Femur (tissue), 1 donor: ENCODE results near the gene LOXL1.

Source experiments
- DNase-seq: peaks from one replicate; pipeline ENCODE4 v3.0.0-alpha.2; 2017

Gene LOXL1

GRCh38 chr15:73983773-73984172 is 57.5 kb downstream of the LOXL1 start:
- no peak for DNase-seq

- no peak for DNase-seq
These were observed 58.1 kb downstream of the LOXL1 start for GRCh38 chr15:73984208-73984979.

GRCh38 chr15:73985101-73985873 is 59.0 kb downstream of the LOXL1 start:
- DNase-seq, result no peak

DNA sequence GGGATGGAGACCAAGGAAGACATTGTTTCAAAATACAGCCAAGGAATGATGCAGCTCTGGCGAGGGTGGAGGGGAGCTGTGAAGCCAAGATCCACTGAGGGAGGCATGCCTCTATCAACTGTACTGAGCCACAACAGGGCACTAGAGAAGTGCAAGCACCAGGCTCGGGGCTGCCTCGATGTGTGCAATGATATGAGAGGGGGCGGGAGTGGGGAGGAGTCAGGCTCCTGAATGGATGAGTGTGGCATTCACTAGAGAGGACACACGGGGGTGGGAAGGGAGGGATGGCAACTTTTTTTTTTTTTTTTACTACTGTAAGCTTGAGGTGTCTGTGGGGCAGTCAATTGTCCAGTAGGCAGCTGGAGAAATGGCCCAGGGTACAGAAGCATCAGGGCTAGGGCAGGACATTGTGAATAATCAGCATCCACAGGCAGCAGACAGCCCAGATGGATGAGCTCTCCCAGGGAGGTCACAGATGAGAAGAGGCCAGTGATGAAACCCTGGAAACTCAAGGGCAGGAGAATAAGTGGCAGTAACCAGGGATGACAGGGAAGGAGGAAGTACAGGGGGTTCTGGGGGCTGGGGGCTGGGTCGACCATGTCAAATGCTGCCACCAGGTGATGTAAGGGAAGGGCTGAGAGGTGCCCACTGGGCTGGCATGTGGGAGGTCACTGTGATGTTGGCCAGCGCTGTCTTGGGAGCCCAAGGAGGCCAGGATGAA is 60.0 kb downstream of the LOXL1 start:
- no peak for DNase-seq

GRCh38 chr15:73986776-73987056 is 60.5 kb downstream of the LOXL1 start:
- no peak for DNase-seq

- no peak for DNase-seq
These were observed 61.0 kb downstream of the LOXL1 start for GRCh38 chr15:73987250-73987649.

DNA sequence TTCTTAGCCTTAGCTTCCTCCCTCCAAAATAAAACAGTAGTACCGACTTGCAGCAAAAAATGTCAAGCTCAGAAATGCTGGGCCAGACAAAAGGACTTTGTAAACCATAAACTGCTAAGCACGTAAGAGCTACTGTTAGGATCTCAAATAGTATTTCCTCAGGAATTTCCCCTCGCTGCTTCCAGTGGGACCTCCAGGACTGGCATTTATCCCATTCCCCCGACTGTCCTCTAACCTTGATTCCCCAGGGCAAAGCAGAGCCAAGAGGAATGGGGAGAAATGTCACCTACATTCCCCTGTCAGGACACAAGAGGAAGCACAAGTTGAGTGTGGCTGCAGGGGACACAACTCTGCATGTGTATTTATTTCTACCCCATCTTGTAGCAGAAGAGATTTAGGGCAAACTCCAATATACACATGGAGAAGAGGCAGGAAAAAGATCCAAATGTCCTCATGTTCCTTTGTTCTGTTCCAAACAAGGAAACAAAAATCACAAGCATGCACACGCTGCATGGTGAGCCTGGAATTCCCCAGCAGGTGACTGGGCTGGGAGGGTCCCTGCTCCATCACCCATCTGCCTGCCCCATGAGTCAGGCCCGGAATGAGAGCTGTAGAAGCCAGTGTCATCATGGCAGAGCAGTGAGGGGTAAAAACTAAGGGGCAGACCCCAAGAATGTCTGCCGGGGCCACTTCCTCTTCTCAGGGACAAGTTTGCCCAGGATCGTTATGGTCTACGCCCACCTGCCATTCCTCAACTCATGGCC is 61.6 kb downstream of the LOXL1 start:
- no peak for DNase-seq

DNA sequence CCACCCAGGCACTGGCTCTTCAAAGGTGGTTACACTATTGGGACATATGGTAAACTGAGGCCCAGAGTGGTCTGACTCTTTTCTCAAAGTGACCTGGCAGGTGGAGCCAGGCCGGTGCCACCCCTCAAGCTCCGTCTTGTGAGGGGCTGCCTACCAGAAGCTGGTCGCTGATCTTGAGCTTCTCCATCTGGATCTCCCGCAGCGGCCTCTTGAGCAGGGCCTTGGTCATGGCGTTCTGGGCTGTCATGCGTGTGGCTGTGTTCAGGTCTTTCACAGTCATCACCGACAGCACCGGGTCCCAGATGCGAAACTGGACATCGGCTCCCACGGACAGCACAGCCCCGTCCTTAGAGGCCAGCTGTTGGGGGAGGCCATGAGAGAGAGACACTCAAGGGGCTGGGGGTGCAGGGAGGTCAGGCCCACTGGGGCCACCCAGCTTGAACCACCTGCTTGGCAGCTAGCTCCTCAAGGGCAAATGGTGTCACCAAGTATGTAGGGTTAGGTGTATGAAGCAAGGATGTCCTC is 62.2 kb downstream of the LOXL1 start:
- DNase-seq, result no peak

GRCh38 chr15:73989001-73989798 is 62.9 kb downstream of the LOXL1 start:
- DNase-seq, result no peak

GRCh38 chr15:73990250-73991005 is 64.2 kb downstream of the LOXL1 start:
- no peak for DNase-seq

DNA sequence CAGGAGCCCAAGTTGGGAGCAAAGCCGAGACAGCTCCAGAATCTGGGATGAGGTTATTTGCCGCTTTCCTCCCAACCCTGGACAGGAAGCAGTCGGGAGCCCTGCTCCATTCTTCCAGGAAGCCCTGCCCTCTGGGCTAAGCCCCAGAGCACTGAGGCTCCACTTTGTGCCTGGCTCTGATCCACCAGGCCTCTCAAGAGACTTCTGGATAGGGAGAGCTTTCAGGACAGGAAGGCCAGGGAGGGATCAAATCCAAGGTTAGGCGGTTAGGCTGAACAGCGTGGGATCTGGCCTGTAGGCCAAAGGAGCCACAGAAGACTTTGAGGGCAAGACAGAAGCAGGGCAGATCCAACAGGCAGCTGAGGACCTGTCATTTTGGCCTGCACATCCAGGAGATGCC is 65.0 kb downstream of the LOXL1 start:
- peak; percentile 74 for DNase-seq

DNA sequence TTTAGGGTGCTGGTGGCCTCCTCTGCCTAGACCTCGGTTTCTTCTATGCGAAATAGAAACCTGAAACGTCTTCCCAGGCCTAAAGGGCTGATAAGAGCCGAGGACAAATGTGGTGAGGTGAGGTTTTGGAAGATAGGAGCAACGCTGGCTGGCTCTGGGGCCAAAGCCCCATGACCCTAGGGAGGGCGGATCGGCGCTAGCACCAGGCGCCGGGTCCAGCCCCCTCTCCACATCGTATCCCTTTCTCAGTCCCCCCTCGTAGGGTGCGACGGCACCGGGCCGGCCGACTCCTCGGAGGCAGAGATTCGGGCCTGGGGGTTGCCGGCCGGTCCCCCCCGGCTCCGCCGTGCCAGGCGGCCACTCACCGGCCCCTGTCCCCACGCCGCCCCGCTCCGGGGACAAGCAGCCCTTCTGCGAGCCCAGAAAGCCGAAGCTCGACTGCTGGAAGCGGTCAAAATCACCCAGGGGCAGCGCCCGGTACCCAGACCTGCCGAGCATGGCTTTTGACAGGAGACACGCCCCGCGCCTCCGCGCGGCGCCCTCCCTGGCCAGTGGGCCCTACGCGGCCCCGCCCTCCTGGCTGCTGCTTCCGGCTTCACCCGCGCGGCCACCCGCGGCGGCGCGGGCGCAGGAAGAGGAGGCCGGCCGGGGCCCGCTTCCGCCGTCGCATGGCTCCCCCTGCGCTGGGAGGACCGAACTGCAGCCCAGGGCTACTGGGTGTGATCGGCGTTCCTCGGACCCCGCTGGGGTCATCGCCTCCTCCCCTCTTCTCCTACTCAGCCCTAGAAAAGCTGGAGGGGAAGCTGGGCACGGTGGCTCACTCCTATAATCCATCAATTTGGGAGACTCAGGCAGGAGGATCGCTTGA is 65.7 kb downstream of the LOXL1 start, which contains the start of gene STOML1:
Gene STOML1 (minus strand): TSS at position 570 of the 868 bp plus-strand sequence. CDS start 72 bp downstream, at position 498.
- DNase-seq, result peak; percentile 95

- no peak for DNase-seq
These were observed 66.3 kb downstream of the LOXL1 start for GRCh38 chr15:73992594-73992898.

- no peak for DNase-seq
These were observed 67.1 kb downstream of the LOXL1 start for GRCh38 chr15:73993211-73993994.

GRCh38 chr15:73994413-73994883 is 68.2 kb downstream of the LOXL1 start, which contains the start of gene PML:
Gene PML (plus strand): TSS chr15:73994716. CDS start chr15:73994813, 97 bp downstream.
- peak; percentile 98 for DNase-seq

DNA sequence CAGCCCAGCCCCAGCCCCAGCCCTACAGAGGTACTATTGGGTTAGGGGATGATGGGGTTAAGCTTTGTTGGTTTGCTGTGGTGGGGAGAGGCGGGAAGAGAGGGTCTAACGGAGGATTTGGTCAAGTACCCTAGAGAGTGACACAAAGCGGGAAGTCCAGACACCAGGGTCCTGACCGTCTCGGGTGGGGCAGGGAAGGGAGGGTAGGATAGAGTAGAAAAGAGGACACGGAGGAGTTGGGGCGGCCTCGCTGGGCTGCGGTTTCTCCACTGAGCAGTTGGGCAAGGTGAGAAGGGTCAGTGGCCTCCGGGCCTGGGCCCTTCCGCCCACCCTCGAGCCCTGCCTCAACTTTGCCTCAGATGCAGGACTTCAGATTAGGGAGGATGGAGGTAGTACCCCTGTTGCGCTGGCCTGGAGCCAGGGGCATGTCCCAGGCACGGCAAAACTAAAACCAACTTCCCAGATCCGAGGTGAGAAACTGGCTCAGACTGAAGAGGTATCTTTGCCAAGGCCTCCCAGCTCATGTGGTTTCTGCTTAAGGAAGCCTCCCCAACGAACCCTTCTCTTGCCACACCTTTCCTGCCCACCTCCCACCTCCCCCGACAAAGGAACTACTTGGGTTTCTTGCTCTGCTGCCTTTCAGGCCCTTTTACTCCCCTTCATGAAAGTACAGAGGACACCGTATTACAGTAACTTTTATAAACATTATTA is 68.8 kb downstream of the LOXL1 start:
- DNase-seq, result no peak

GRCh38 chr15:73996267-73996666 is 70.0 kb downstream of the LOXL1 start:
- no peak for DNase-seq

GRCh38 chr15:73996939-73997338 is 70.7 kb downstream of the LOXL1 start:
- DNase-seq, result no peak
